Measurements from ENCODE around the gene GNAQ.

GRCh38 chr9:77820293-77820954, 211.2 kb downstream of the GNAQ start:
- TF ChIP-seq CTCF (optimal IDR thresholded peaks at IDR 0.05 in 1 of 3, IDR thresholded peaks at IDR 0.05 in 1 of 3, conservative IDR thresholded peaks at IDR 0.05 in 1 of 3; ENCODE audit: extremely low read depth in 1 of 3, insufficient read depth in 2 of 3, low read length in 3 of 3) = no peak
- no peak for TF ChIP-seq EZH2 (IDR thresholded peaks at IDR 0.05; ENCODE audit: low read length)

Measured in keratinocyte (primary cell).